H9 (cell line): ENCODE data around the gene LRP1-AS. TPM values are rescaled to one million over a fixed set of nuclear protein-coding genes. Genes with fewer than 3 reads are reported as not detected.

ENCODE experiments used
- DNase-seq: peaks from one replicate; pipeline ENCODE4 v3.0.0-alpha.2; 2017
- H2AFZ ChIP-seq: one replicate; pipeline ENCODE4 v1.6.1; 2013; ENCODE audit warnings: mild to moderate bottlenecking, low read length, control low read depth, moderate library complexity
- H2AK5ac ChIP-seq: 2 replicates; pipeline ENCODE4 v1.6.1; 2013; ENCODE audit warnings: low read length, control low read depth, mixed read lengths; ENCODE audit not compliant: insufficient read length
- H2BK120ac ChIP-seq: one replicate; pipeline ENCODE4 v1.6.1; 2013; ENCODE audit warnings: low read depth, mild to moderate bottlenecking, low read length, control low read depth, inconsistent platforms; ENCODE audit not compliant: poor library complexity, severe bottlenecking
- H2BK12ac ChIP-seq: 2 replicates; pipeline ENCODE4 v1.6.1; 2013; ENCODE audit warnings: low read length, control low read depth, mixed read lengths, low read depth; ENCODE audit not compliant: insufficient read length
- H2BK15ac ChIP-seq: 2 replicates; pipeline ENCODE4 v1.6.1; 2013; ENCODE audit warnings: low read depth, low read length, control low read depth
- H2BK20ac ChIP-seq: one replicate; pipeline ENCODE4 v1.6.1; 2013; ENCODE audit warnings: low read depth, mild to moderate bottlenecking, low read length, control low read depth, inconsistent platforms; ENCODE audit not compliant: poor library complexity, severe bottlenecking
- H2BK5ac ChIP-seq: 2 replicates; pipeline ENCODE4 v1.6.1; 2013; ENCODE audit warnings: low read length, control low read depth, mixed read lengths; ENCODE audit not compliant: insufficient read length
- H3K14ac ChIP-seq: 2 replicates; pipeline ENCODE4 v1.6.1; 2013; ENCODE audit warnings: low read length, control low read depth; ENCODE audit not compliant: insufficient read depth
- H3K18ac ChIP-seq: 2 replicates; pipeline ENCODE4 v1.6.1; 2013; ENCODE audit warnings: low read depth, mild to moderate bottlenecking, mixed read lengths, low read length, control low read depth; ENCODE audit not compliant: insufficient read length
- H3K23ac ChIP-seq: 2 replicates; pipeline ENCODE4 v1.6.1; 2013; ENCODE audit warnings: low read length, control low read depth, mixed read lengths, low read depth; ENCODE audit not compliant: insufficient read length
- H3K23me2 ChIP-seq: 2 replicates; pipeline ENCODE4 v1.6.1; 2013; ENCODE audit warnings: low read depth, mild to moderate bottlenecking, mixed read lengths, low read length, control low read depth; ENCODE audit not compliant: insufficient read length, poor library complexity, severe bottlenecking
- H3K27ac ChIP-seq: 2 replicates; pipeline ENCODE4 v1.5.1; 2013; ENCODE audit warnings: low read length, control low read depth, mixed read lengths, low read depth; ENCODE audit not compliant: insufficient read length
- H3K27me3 ChIP-seq: 2 replicates; pipeline ENCODE4 v1.6.1; 2013; ENCODE audit warnings: low read length, control low read depth, inconsistent platforms; ENCODE audit not compliant: insufficient read depth
- H3K4ac ChIP-seq: 2 replicates; pipeline ENCODE4 v1.6.1; 2013; ENCODE audit warnings: low read depth, mild to moderate bottlenecking, control low read depth, inconsistent platforms, low read length, moderate library complexity
- H3K4me1 ChIP-seq: 2 replicates; pipeline ENCODE4 v1.6.1; 2013; ENCODE audit warnings: low read length, control low read depth, inconsistent platforms; ENCODE audit not compliant: insufficient read depth
- H3K4me2 ChIP-seq: 2 replicates; pipeline ENCODE4 v1.6.1; 2013; ENCODE audit warnings: low read length, control low read depth, mixed read lengths; ENCODE audit not compliant: insufficient read length, insufficient read depth
- H3K56ac ChIP-seq: 2 replicates; pipeline ENCODE4 v1.6.1; 2013; ENCODE audit warnings: low read depth, mild to moderate bottlenecking, mixed read lengths, low read length, control low read depth; ENCODE audit not compliant: insufficient read length
- H3K79me1 ChIP-seq: 2 replicates; pipeline ENCODE4 v1.6.1; 2013; ENCODE audit warnings: low read depth, mild to moderate bottlenecking, moderate library complexity, low read length, control low read depth, inconsistent platforms; ENCODE audit not compliant: insufficient read depth, poor library complexity, severe bottlenecking
- H3K79me2 ChIP-seq: 2 replicates; pipeline ENCODE4 v1.6.1; 2013; ENCODE audit warnings: low read length, control low read depth, inconsistent platforms; ENCODE audit not compliant: insufficient read depth
- H3K9ac ChIP-seq: 2 replicates; pipeline ENCODE4 v1.6.1; 2013; ENCODE audit warnings: low read length, control low read depth, mixed read lengths; ENCODE audit not compliant: insufficient read length; ENCODE audit errors: extremely low read depth
- H3K9me3 ChIP-seq: one replicate; pipeline ENCODE4 v1.6.1; 2013; ENCODE audit warnings: low read depth, low read length, inconsistent platforms; ENCODE audit not compliant: control insufficient read depth
- H3T11ph ChIP-seq: one replicate; pipeline ENCODE4 v1.6.1; 2013; ENCODE audit warnings: mild to moderate bottlenecking, low read length, control low read depth, inconsistent platforms
- H4K20me1 ChIP-seq: one replicate; pipeline ENCODE4 v1.6.1; 2013; ENCODE audit not compliant: control insufficient read depth, insufficient read length, insufficient read depth
- H4K5ac ChIP-seq: 2 replicates; pipeline ENCODE4 v1.6.1; 2013; ENCODE audit warnings: low read depth, mild to moderate bottlenecking, mixed read lengths, low read length, control low read depth; ENCODE audit not compliant: insufficient read length
- H4K8ac ChIP-seq: replicated peaks from 2 replicates; pipeline ENCODE4 v1.6.1; 2013; ENCODE audit warnings: low read length, control low read depth, mixed read lengths, low read depth; ENCODE audit not compliant: insufficient read length
- H4K91ac ChIP-seq: 2 replicates; pipeline ENCODE4 v1.6.1; 2013; ENCODE audit warnings: low read depth, mild to moderate bottlenecking, moderate library complexity, mixed read lengths, low read length, control low read depth; ENCODE audit not compliant: insufficient read length
- H3K27ac Mint-ChIP-seq, 3 experiments: 2 replicates in 2 of 3; 3 replicates in 1 of 3; pipeline ENCODE4 v1.8.0; 2020 to 2021; ENCODE audit warnings: mixed read lengths in 3 of 3, mild to moderate bottlenecking in 1 of 3, moderate library complexity in 1 of 3
- H3K27me3 Mint-ChIP-seq: 2 replicates; pipeline ENCODE4 v1.8.0; 2021; ENCODE audit warnings: low read depth, mild to moderate bottlenecking, moderate library complexity, mixed read lengths
- H3K36me3 Mint-ChIP-seq, 3 experiments: 2 replicates in 2 of 3; 3 replicates in 1 of 3; pipeline ENCODE4 v1.8.0; 2020 to 2021; ENCODE audit warnings: low read depth in 3 of 3, mixed read lengths in 3 of 3; ENCODE audit not compliant: insufficient read depth in 1 of 3
- H3K4me1 Mint-ChIP-seq, 2 experiments: 2 replicates each; pipeline ENCODE4 v1.8.0; 2020; ENCODE audit warnings: mixed read lengths in 2 of 2
- H3K4me3 Mint-ChIP-seq, 2 experiments: 2 replicates in 1 of 2; 3 replicates in 1 of 2; pipeline ENCODE4 v1.8.0; 2020 to 2021; ENCODE audit warnings: mild to moderate bottlenecking in 2 of 2, mixed read lengths in 2 of 2, moderate library complexity in 1 of 2
- H3K9me3 Mint-ChIP-seq, 2 experiments: 2 replicates in 1 of 2; 3 replicates in 1 of 2; pipeline ENCODE4 v1.8.0; 2020; ENCODE audit warnings: mild to moderate bottlenecking in 2 of 2, mixed read lengths in 2 of 2, moderate library complexity in 1 of 2
- WGBS: extraction: QIAGEN DNeasy Blood & Tissue Kit; methylation state at CpG from one replicate; pipeline ENCODE4 v1.1.7; 2013; ENCODE audit warnings: missing lambda C conversion rate, low lambda C conversion rate, mixed read lengths; ENCODE audit not compliant: insufficient read length; ENCODE audit errors: extremely low coverage; 5-methylcytosine and 5-hydroxymethylcytosine counted together
- total RNA-seq: library from RNA; stranded (reverse); gene quantifications from 2 replicates; pipeline ENCODE4 v1.2.1, GENCODE V29; 2021
- TF ChIP-seq, protein P1 (sequence below): fragments of 200-600 bp; sonication (generic); conservative IDR thresholded peaks from 3 replicates; pipeline ENCODE4 v1.8.0; 2021; ENCODE audit warnings: antibody characterized with exemption, mild to moderate bottlenecking

Gene LRP1-AS
- total RNA-seq, 1 experiment from 2014 or later, result not detected

DNA sequence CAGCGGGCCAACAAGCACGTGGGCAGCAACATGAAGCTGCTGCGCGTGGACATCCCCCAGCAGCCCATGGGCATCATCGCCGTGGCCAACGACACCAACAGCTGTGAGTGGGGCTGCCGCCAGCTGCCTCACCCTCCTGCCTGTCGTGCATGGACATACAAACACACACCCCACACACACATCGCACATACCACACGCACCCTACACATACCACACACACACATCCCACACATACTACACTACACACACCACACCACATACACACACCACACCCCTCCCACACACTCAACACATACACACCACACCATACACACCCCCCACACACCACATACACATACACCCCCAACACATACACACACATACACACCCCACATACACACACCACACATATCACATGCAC is 44.0 kb upstream of the LRP1-AS start:
- Histone ChIP-seq H3K56ac (no peak overlapping the region), H4K8ac (no peak overlapping the region), H3K4ac (no peak overlapping the region), H4K20me1 (no peaks in the 10 kb centered on the region), H3K27ac (no peak overlapping the region), H3T11ph (no peak overlapping the region), H2AFZ (no peak overlapping the region), H3K9me3 (no peaks in the 10 kb centered on the region), H3K4me2 (no peak overlapping the region), H3K79me2 (no peaks in the 10 kb centered on the region), H3K14ac (no peak overlapping the region), H2BK5ac (no peak overlapping the region), H3K23me2 (no peaks in the 10 kb centered on the region), H3K9ac (no peak overlapping the region), H4K5ac (no peak overlapping the region), H3K79me1 (no peaks in the 10 kb centered on the region), H2BK120ac (no peak overlapping the region), H2BK20ac (no peak overlapping the region), H3K18ac (no peak overlapping the region), H3K4me1 (no peaks in the 10 kb centered on the region), H4K91ac (no peak overlapping the region), H2AK5ac (no peak overlapping the region), H3K27me3 (no peaks in the 10 kb centered on the region), H2BK15ac (no peak overlapping the region), H2BK12ac (no peak overlapping the region), H3K23ac (no peak overlapping the region)
- TF ChIP-seq, protein P1, sequence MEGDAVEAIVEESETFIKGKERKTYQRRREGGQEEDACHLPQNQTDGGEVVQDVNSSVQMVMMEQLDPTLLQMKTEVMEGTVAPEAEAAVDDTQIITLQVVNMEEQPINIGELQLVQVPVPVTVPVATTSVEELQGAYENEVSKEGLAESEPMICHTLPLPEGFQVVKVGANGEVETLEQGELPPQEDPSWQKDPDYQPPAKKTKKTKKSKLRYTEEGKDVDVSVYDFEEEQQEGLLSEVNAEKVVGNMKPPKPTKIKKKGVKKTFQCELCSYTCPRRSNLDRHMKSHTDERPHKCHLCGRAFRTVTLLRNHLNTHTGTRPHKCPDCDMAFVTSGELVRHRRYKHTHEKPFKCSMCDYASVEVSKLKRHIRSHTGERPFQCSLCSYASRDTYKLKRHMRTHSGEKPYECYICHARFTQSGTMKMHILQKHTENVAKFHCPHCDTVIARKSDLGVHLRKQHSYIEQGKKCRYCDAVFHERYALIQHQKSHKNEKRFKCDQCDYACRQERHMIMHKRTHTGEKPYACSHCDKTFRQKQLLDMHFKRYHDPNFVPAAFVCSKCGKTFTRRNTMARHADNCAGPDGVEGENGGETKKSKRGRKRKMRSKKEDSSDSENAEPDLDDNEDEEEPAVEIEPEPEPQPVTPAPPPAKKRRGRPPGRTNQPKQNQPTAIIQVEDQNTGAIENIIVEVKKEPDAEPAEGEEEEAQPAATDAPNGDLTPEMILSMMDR, result no peak
- Mint-ChIP-seq H3K27ac (no peak overlapping the region), H3K36me3 (peaks cover 63 to 96% (median 94%) of the 10 kb centered on the region in 3 experiments), H3K4me3 (no peak overlapping the region), H3K9me3 (no peaks in the 10 kb centered on the region; a peak in 1 of 5 replicates), H3K4me1 (no peaks in the 10 kb centered on the region), H3K27me3 (no peaks in the 10 kb centered on the region; the same call in 1 of the 2 replicates)
- 100% methylated on average over 2 of the region's 11 CpGs for WGBS
- no peak for DNase-seq
